ENCODE results near the gene AGRN.
A peak's percentile ranks its signal among the peaks of the same experiment; 100 is the strongest.
"Not testable (repeated sequence)": the region's sequence is repeated elsewhere in the genome, so short reads cannot be mapped to it uniquely, and the experiment has no call there.

Gene AGRN

DNA sequence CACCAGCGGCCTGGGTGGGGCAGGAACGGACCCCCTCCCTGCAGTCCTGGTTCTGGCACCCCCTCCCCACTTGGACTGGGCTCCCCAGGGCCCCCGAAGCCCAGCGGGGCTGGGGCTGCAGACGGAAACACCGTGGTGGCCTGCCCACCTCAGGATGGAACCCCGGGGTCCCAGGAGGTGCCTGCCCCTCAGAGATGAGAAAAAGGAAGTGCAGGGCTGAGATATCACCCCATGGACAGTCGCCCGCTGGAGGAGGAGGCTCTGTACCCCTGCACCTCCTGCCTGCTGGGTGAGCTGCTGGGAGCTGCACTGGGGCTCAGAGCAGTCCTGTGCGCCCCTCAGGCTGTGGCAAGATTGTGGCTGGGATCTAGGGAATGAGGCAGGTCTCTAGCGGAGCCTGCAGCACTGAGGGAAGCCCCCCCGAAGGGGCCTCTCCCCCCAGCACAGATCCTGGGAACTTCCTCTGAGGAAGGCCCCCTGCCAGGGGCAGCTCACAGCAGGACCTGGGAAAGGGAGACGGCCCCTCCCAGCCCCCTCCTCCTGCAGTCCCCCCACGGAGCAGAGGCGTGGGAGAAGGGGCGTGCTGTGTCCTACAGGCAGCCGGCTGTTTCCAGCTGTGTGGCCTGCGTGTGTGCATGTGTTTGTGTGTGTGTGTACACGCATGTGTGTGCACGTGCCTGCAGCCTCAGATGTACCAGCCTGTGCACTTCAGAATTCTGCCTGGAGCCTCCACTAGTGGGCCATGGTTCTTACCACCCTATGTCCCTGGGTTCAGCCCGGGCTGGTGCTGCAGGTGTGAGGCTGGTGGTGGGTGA lies 6.9 kb downstream of the AGRN start:
- Histone ChIP-seq H3K4me1 (ENCODE audit: insufficient read depth, low read length) (no peaks in the 10 kb centered on the region), H3K27ac (ENCODE audit: low read depth, low read length) (no peak overlapping the region), H3K9ac (ENCODE audit: low read length) (no peak overlapping the region), H3K36me3 (ENCODE audit: insufficient read depth, low read length) (no peaks in the 10 kb centered on the region), H3K9me3 (ENCODE audit: low read length) (no peaks in the 10 kb centered on the region), H3K4me3 (ENCODE audit: low read depth in 1 of 2, low read length in 2 of 2) (no peak overlapping the region), H3K27me3 (ENCODE audit: control insufficient read depth in 1 of 2, insufficient read depth in 2 of 2, low read length in 2 of 2) (peaks cover 0 to 4% of the 10 kb centered on the region in 2 donors)

DNA sequence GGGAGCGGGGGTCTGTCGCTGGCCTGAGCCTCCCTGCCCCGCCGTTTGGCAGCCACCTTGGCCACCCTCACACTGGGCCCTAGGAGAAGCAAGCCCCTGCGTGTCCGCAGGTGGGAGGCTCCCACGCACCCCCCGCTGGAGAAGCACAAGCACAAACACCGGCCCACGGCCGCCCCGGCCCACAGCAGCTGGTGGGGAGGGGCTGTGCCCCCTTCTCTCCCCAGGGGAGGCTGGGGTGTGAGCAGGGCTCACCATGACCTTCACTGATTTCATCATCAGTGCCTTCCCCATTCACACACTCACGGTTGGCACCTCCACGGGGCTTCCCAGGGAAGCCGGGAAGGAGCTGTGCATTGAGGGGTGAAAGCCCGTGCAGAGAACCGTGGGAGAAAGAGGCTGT lies 7.9 kb downstream of the AGRN start:
- H3K4me1 ChIP-seq (ENCODE audit: insufficient read depth, low read length): no peaks in the 10 kb centered on the region

GRCh38 chr1:1030867-1031658 lies 11.1 kb downstream of the AGRN start:
- not testable (repeated sequence) for H3K9me3 ChIP-seq (ENCODE audit: low read length); H3K9ac ChIP-seq (ENCODE audit: low read length); H3K4me1 ChIP-seq (ENCODE audit: insufficient read depth, low read length); H3K36me3 ChIP-seq (ENCODE audit: insufficient read depth, low read length); H3K27ac ChIP-seq (ENCODE audit: low read depth, low read length); H3K4me3 ChIP-seq (ENCODE audit: low read depth in 1 of 2, low read length in 2 of 2)
- H3K27me3 ChIP-seq (ENCODE audit: control insufficient read depth in 1 of 2, insufficient read depth in 2 of 2, low read length in 2 of 2): peaks cover 0 to 28% of the 10 kb centered on the region in 2 donors

More for the DNA sequence above, 7.9 kb downstream of the AGRN start:
- Histone ChIP-seq H3K9ac (ENCODE audit: low read length) (no peak overlapping the region), H3K9me3 (ENCODE audit: low read length) (no peaks in the 10 kb centered on the region), H3K4me3 (ENCODE audit: low read depth in 1 of 2, low read length in 2 of 2) (no peak overlapping the region), H3K27me3 (ENCODE audit: control insufficient read depth in 1 of 2, insufficient read depth in 2 of 2, low read length in 2 of 2) (peaks cover 0 to 12% of the 10 kb centered on the region in 2 donors), H3K27ac (ENCODE audit: low read depth, low read length) (no peak overlapping the region), H3K36me3 (ENCODE audit: insufficient read depth, low read length) (no peaks in the 10 kb centered on the region)

DNA sequence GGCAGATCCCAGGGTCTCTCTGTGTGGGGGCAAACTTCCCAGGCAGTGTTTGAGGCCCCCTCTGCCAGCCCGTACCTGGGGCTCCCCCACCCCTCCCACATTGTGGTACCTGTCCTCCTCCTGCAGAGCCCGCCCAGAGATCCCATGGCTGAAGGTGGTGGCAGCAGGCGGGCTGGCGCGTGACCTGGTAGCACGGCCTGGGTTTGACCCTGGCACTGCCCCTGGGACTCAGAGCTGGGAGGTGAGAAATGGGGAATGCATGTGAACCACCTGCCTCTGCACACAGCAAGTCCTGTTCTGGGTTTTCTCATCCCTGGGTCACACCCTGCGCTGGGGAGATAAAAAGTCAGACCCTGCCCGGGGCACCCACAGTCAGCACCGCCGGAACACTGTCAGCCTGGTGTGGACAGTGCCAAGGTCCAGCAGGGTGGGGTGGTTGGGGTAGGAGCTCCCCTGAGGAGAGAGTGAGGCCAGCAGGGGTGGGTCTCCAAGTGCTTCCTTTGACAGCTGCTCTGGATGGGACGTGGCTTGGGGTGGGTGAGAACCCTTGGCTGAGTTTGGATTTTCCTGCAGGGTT lies 11.8 kb downstream of the AGRN start:
- Histone ChIP-seq H3K27me3 (ENCODE audit: control insufficient read depth in 1 of 2, insufficient read depth in 2 of 2, low read length in 2 of 2) (peaks cover 0 to 29% of the 10 kb centered on the region in 2 donors), H3K36me3 (ENCODE audit: insufficient read depth, low read length) (no peaks in the 10 kb centered on the region), H3K27ac (ENCODE audit: low read depth, low read length) (no peak overlapping the region), H3K4me1 (ENCODE audit: insufficient read depth, low read length) (no peaks in the 10 kb centered on the region), H3K9ac (ENCODE audit: low read length) (no peak overlapping the region), H3K9me3 (ENCODE audit: low read length) (no peaks in the 10 kb centered on the region), H3K4me3 (ENCODE audit: low read depth in 1 of 2, low read length in 2 of 2) (no peak overlapping the region)

DNA sequence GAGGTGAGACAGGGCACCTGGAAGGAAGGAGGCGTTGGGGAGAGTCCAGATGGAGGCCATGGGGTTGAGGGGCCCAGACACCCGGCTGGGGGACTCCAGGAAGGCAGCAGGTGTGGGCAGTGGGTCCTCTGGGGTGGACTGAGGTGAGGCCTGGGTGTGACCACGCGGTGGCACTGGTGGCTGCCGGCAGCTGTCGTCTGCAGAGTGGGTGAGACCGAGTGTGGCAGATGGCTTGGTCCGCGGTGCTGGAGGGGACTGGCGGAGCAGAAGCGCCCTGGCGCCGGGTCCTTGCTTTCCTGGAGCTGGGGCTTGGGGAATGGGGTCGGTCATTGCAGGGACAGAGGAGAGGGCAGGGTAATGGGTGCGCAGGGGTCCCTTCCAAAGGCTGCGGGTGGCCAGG lies 12.5 kb downstream of the AGRN start:
- no peak overlapping the region for H3K9ac ChIP-seq (ENCODE audit: low read length)
- no peaks in the 10 kb centered on the region for H3K9me3 ChIP-seq (ENCODE audit: low read length)
- H3K4me3 ChIP-seq (ENCODE audit: low read depth in 1 of 2, low read length in 2 of 2): no peak overlapping the region
- no peaks in the 10 kb centered on the region for H3K36me3 ChIP-seq (ENCODE audit: insufficient read depth, low read length)
- H3K4me1 ChIP-seq (ENCODE audit: insufficient read depth, low read length): no peaks in the 10 kb centered on the region
- no peak overlapping the region for H3K27ac ChIP-seq (ENCODE audit: low read depth, low read length)
- H3K27me3 ChIP-seq (ENCODE audit: control insufficient read depth in 1 of 2, insufficient read depth in 2 of 2, low read length in 2 of 2): peaks cover 0 to 36% of the 10 kb centered on the region in 2 donors

DNA sequence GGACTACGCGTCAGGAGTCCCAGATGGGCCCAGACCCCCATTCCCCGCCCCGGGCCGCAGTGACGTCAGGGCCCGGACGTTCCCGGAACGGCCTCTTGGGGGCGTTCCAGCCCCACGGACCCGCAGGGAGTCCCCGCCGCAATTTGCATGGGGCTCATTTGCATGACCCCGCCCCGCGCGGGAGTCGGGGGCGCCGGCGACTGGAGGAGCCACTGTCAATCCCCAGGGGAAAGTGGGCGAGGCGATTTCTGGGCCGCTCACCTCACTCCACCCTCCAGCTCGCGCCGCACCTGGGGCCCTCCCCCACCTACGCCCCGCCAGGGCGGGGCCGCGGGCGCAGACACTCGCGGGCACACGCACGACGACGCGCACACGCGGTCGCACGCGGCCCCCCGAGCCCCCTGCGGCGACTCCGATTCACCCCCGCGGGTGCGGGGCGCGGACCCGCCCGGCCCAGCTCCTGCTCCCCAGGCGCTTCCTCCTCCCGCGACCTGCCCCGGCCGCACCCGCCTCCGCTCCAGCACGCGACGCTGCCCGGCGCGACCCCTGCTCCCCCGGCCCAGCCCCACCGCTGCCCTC lies 13.2 kb downstream of the AGRN start:
- Histone ChIP-seq H3K9me3 (ENCODE audit: low read length) (no peaks in the 10 kb centered on the region), H3K27me3 (ENCODE audit: control insufficient read depth in 1 of 2, insufficient read depth in 2 of 2, low read length in 2 of 2) (peaks cover 0 to 41% of the 10 kb centered on the region in 2 donors), H3K4me1 (ENCODE audit: insufficient read depth, low read length) (no peaks in the 10 kb centered on the region), H3K27ac (ENCODE audit: low read depth, low read length) (no peak overlapping the region), H3K36me3 (ENCODE audit: insufficient read depth, low read length) (no peaks in the 10 kb centered on the region), H3K4me3 (ENCODE audit: low read depth in 1 of 2, low read length in 2 of 2) (peak overlapping the region; percentile 9 to 32), H3K9ac (ENCODE audit: low read length) (no peak overlapping the region)

DNA sequence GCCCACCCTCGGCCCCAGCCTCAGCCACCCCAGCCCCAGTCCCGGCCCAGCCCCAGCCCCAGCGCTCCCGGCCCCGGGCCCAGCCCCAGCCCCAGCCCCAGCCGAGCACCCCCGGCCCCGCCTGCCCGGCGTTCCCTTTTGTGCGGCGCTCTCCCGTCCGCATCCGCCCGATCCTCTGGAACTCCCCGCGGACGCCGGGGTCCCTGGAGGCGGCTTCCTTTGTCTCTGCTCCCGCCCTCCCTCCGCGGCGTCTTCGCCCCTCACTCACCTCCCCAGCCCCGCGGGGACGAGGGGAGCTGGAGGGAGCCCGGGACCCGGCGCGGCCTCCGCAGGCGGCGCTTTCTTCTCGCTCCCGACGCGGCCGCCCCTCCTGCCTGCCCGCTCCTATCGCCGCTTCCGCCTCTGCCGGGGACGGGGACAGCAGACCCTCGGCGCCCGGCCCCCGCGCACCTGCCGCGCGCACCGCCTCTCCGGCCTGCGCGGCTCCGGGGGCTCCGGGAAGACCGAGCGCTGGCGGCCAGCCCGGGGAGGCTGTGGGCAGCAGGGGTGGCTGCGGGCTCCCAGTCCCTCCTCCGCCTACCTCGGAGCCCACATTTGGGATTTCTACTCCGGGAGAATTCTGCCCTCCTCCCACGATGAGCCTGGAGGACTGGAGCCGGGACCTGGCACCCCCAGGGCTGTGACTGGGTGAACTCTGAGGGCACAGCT lies 14.0 kb downstream of the AGRN start:
- Histone ChIP-seq H3K9me3 (ENCODE audit: low read length) (no peaks in the 10 kb centered on the region), H3K9ac (ENCODE audit: low read length) (no peak overlapping the region), H3K27ac (ENCODE audit: low read depth, low read length) (no peak overlapping the region), H3K36me3 (ENCODE audit: insufficient read depth, low read length) (no peaks in the 10 kb centered on the region), H3K4me1 (ENCODE audit: insufficient read depth, low read length) (no peaks in the 10 kb centered on the region), H3K27me3 (ENCODE audit: control insufficient read depth in 1 of 2, insufficient read depth in 2 of 2, low read length in 2 of 2) (peaks cover 0 to 41% of the 10 kb centered on the region in 2 donors), H3K4me3 (ENCODE audit: low read depth in 1 of 2, low read length in 2 of 2) (peak overlapping the region in 1 of 2 donors; percentile 27)

GRCh38 chr1:1034439-1034781 lies 14.5 kb downstream of the AGRN start:
- Histone ChIP-seq H3K9me3 (ENCODE audit: low read length) (no peaks in the 10 kb centered on the region), H3K27me3 (ENCODE audit: control insufficient read depth in 1 of 2, insufficient read depth in 2 of 2, low read length in 2 of 2) (peaks cover 0 to 41% of the 10 kb centered on the region in 2 donors), H3K4me3 (ENCODE audit: low read depth in 1 of 2, low read length in 2 of 2) (no peak overlapping the region), H3K4me1 (ENCODE audit: insufficient read depth, low read length) (no peaks in the 10 kb centered on the region), H3K27ac (ENCODE audit: low read depth, low read length) (no peak overlapping the region), H3K9ac (ENCODE audit: low read length) (no peak overlapping the region), H3K36me3 (ENCODE audit: insufficient read depth, low read length) (no peaks in the 10 kb centered on the region)

- Histone ChIP-seq H3K9me3 (ENCODE audit: low read length) (no peaks in the 10 kb centered on the region), H3K27me3 (ENCODE audit: control insufficient read depth in 1 of 2, insufficient read depth in 2 of 2, low read length in 2 of 2) (peaks cover 0 to 48% of the 10 kb centered on the region in 2 donors), H3K9ac (ENCODE audit: low read length) (no peak overlapping the region), H3K27ac (ENCODE audit: low read depth, low read length) (no peak overlapping the region), H3K4me3 (ENCODE audit: low read depth in 1 of 2, low read length in 2 of 2) (no peak overlapping the region), H3K4me1 (ENCODE audit: insufficient read depth, low read length) (peaks cover 6% of the 10 kb centered on the region), H3K36me3 (ENCODE audit: insufficient read depth, low read length) (no peaks in the 10 kb centered on the region)
Observed at GRCh38 chr1:1035291-1035943, 15.5 kb downstream of the AGRN start.

GRCh38 chr1:1037366-1038327 lies 17.7 kb downstream of the AGRN start:
- no peak overlapping the region for H3K4me3 ChIP-seq (ENCODE audit: low read depth in 1 of 2, low read length in 2 of 2)
- no peak overlapping the region for H3K27ac ChIP-seq (ENCODE audit: low read depth, low read length)
- H3K9me3 ChIP-seq (ENCODE audit: low read length): no peaks in the 10 kb centered on the region
- no peaks in the 10 kb centered on the region for H3K36me3 ChIP-seq (ENCODE audit: insufficient read depth, low read length)
- H3K27me3 ChIP-seq (ENCODE audit: control insufficient read depth in 1 of 2, insufficient read depth in 2 of 2, low read length in 2 of 2): peaks cover 0 to 41% of the 10 kb centered on the region in 2 donors
- H3K4me1 ChIP-seq (ENCODE audit: insufficient read depth, low read length): peaks cover 6% of the 10 kb centered on the region
- H3K9ac ChIP-seq (ENCODE audit: low read length): no peak overlapping the region

Measured in muscle layer of colon (tissue), 2 donors.